Measurements from ENCODE around the gene RAB3GAP1.
"Not testable (repeated sequence)": the region's sequence is repeated elsewhere in the genome, so short reads cannot be mapped to it uniquely, and the experiment has no call there.

Gene RAB3GAP1

DNA sequence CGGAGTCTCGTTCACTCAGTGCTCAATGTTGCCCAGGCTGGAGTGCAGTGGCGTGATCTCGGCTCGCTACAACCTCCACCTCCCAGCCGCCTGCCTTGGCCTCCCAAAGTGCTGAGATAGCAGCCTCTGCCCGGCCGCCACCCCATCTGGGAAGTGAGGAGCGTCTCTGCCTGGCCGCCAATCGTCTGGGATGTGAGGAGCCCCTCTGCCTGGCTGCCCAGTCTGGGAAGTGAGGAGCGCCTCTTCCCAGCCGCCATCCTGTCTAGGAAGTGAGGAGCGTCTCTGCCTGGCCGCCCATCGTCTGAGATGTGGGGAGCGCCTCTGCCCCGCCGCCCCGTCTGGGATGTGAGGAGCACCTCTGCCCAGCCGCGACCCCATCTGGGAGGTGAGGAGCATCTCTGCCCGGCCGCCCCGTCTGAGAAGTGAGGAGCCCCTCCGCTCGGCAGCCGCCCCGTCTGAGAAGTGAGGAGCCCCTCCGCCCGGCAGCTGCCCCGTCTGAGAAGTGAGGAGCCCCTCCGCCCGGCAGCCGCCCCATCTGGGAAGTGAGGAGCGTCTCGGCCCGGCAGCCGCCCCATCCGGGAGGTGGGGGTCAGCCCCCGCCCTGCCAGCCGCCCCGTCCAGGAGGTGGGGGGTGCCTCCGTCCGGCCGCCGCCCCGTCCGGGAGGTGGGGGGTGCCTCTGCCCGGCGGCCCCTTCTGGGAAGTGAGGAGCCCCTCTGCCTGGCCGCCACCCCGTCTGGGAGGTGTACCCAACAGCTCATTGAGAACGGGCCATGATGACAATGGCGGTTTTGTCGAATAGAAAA is 53.6 kb downstream of the RAB3GAP1 start:
- not testable (repeated sequence) for DNase-seq

DNA sequence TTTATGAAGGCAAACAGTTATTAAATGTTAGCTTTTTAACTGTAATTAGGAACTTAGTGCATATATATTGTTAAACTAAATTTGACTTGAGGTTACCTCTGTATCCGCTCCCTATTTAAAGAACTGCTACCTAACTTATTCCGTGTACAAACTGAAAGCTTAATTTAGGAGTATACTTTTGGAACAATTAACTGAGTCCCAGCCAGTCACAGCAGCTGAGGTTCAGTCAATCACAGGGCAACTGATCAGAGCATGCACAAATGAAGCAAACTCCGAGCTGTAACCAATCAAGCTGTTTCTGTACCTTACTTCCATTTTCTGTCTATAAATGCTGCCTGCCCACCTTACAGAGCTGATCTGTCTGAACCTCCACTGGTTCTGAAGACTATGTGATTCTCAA is 61.2 kb downstream of the RAB3GAP1 start:
- no peak for DNase-seq

DNA sequence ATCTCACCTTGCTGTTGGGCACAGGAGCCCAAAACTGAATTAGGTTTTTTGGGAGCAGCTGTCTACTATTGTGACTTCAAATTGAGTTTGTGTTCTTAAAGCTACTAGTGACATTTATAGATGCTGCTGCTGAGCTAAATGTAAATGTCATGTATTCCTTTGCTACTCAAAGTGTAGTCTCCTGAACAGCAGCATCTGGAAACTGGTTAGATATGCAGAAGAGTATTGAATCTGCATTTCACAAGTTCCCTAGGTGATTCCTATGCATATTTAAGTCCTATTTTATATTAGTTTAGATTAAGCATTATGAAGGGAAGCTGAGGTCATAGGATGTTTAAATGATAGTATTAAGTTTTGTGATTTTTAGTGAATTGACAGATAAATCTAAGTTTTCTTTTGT is 67.5 kb downstream of the RAB3GAP1 start:
- no peak for DNase-seq

DNA sequence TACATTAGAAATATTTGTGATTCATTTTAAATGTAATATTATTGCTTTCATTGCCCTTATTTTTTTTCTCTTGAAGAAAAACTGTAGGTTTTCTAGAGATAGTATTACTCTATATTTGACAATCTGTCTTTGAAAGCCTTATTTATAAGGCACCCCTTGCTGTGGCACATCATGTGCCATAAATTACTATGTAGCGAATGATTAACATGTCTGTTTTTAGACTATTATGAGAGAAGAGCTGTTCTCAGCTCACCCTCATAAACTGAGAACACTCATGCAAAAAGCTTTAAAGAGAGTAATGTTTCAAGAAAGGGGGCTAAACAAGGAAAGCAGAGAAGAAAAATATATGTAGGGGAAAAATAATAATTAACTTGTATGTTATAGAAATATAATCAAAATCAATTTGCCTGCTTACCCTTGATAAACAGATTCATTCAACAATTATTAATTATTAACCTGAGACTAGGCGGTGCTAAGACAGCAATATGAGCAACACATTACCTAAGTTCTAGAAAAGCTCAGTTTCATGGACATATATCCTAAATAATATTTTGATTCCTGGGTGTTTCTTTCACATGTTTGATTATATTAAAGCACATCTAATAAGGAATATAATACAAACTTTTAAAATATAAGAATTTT is 69.0 kb downstream of the RAB3GAP1 start:
- DNase-seq = no peak

DNA sequence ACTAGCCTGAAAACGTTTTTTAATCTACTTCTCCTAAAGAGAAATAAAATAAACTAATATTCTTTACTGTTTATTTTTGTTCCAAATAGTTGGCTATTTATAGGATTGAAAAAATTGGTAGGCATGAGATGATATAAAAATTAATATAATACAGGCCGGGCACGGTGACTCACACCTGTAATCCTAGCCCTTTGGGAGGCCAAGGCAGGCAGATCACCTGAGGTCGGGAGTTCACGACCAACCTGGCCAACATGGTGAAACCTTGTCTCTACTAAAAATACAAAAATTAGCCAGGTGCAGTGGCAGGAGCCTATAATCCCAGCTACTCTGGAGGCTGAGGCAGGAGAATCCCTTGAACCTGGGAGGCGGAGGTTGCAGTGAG is 69.6 kb downstream of the RAB3GAP1 start:
- not testable (repeated sequence) for DNase-seq

DNA sequence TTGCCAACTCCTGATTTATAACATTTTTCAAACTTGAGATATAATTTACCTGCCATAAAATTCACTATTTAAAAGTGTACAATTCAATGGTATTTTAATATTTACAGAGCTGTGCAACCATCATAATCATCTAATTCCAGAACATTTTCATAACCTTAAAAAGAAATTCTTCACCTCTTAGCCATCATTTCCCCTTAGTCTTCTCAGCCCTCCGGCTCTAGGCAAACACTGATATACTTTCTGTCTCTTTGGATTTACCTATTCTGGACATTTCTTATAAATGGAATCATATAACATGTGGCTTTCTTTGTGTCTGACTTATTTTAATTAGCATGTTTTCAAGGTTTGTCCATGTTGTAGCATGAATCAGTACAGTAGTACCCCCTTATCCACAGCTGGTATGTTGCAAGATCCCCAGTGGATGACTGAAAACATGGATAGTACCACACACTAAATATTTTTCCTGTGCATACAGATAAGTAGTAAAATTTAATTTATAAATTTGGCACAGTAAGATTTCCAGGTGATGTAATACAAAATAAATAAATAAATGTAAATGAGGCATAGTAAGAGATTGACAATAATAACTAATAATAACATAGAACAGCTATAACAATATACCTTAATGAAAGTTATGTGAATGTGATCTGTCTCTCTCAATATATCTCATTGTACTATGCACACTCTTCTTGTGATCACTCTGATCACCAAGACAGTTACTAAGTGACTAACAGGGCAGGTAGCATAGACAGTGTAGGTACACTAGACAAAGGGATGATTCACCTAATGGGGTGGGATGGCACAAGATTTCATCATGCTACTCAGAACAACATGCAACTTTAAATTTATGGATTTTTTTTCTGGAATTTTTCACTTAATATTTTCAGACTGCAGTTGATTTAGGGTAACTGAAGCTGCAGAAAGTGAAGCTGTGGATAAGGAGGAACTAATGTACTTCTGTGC is 73.1 kb downstream of the RAB3GAP1 start:
- DNase-seq = no peak

DNA sequence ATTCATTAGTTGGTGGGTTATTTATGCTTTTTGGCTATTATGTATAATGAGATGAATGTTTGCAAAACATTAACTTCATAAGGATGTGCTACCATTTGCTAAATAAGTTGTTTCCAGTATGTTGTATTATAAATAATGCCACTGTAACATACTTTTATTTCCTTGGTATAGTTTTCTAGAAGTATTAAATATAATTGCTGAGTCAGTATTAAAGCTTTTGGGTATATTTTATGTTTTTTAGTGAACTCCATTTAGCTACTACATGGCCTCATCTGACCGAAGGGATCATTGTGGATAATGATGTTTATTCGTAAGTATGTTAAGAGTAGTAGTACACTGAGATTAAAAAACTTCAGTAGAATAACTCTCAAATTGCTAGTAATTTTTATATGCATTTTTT is 73.8 kb downstream of the RAB3GAP1 start:
- no peak for DNase-seq

DNA sequence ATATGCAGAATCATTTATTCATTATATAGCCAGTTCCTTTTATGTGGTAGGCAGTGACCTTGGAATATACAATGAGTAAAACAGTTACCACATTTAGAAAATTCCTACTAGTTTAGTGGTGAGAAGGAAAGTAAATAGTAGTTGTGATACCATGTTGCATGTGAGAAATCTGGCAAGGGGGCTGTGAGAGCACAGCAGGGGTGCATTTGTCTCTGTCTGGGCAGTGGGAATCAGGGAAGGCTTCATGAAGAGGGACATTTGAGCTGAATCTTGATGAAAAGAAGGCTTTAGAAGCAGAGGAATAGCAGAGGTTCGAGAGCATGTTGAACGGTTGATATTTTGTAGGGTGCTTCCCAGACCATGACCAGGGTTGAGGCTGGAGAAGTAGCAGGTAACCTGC is 78.7 kb downstream of the RAB3GAP1 start:
- DNase-seq = no peak

DNA sequence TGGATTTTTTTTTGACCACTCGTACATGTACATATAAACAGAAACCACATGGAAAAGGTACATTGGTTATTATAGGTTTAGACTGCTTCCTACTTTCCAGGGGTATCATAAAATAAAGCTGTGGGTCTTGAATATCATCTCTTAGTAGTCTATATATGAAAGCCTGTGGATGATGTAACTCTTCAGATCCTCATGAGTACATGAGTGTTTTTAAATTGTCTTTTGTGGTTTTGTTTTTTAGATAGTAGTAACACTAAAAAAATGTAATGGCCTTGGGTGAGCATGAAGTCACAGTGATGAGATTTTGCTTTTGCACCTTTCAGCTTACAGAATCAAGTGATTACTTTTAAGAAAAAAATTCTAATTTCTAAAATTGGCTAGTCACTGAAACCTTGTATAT is 80.2 kb downstream of the RAB3GAP1 start:
- no peak for DNase-seq

DNA sequence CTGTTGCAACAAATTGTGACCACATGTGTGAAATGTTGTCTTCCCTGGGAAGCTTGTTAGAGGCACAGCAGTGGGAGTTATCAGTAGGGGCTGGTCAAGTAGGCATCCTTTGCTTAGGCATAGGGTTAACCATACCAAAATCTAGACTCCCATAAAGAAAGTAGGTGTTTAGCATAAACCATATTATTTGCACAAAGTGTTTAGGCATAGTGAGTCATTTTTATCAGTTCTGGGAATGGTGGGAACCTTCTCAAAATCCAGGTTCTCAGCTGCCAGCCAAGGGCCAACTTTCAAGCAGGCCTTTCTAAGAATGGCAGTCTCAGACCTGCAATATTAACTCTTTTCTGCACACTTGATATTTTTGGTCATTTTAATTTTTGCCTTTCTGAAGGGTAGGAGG is 88.5 kb downstream of the RAB3GAP1 start:
- no peak for DNase-seq

DNA sequence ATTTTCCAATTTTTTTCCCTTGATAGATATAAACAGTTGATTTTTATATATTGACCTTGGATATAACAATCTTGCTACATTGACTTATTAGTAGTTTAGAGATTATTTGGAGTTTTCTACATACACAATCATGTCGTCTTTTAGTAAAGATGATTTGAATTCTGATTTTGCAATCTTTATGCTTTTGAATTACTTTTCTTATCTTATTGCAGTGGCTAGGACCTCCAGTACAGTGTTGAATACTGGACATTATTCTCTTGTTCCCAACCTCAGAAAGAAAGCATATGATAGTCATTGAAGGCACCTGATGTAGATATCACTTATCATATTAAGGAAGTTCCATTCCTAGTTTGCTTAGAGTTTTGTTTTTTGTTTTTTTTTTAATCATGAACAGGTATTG is 90.2 kb downstream of the RAB3GAP1 start:
- no peak for DNase-seq

DNA sequence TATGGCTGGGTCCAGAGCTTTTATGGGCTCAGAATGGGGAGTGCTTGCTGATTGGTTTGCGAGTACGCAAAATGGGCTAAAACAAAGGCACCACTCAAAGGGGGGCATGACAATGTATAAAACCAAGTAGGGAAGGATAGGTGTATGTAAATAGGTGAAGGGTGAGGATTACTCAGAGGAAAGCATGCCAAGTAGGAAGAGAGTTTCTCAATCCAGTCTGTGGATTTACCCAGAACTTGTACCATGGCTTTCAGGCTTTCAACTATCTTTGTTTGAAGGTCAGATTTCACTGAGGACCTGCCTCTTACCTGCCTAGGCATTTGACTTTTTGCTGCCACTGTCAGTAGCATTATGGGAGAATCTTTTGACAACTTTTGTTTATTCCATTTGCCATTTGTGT is 92.3 kb downstream of the RAB3GAP1 start:
- DNase-seq = no peak

DNA sequence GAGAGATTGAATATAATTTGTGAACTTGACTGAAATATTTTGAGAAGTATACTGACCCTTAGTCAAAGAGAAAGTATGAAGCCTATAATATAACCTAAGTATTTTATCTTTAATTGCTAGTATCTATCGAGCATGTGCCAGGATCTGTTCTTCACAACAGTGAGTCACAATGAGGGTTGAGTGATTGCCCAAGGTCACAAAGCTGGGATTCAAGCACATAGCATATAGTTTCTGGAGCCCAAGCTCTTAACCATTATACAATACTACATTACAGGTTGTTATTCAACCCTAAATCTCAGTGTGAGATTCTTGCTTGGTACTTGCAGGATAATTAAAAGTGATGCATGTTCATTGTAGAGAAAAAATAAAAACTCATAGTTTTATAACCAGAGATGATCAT is 97.2 kb downstream of the RAB3GAP1 start:
- no peak for DNase-seq

DNA sequence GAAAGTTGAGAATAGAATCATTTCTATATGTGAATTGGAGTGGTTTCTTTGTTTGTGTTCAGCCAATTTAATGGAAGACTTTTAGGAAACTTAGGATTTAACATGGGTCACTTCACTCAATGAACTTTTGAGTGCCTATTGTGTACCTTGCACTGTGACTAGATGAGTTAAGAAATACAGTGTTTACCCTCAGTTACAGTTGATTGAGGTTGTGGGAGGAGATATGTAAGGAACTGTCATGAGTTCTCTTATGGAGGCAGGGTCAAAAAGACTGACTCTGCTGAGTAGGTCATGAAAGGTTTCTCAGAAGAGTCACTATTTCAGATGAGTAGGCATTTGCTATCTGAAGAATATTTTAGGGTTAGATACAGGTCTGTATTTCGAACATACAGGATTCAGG is 98.6 kb downstream of the RAB3GAP1 start:
- DNase-seq = no peak

DNA sequence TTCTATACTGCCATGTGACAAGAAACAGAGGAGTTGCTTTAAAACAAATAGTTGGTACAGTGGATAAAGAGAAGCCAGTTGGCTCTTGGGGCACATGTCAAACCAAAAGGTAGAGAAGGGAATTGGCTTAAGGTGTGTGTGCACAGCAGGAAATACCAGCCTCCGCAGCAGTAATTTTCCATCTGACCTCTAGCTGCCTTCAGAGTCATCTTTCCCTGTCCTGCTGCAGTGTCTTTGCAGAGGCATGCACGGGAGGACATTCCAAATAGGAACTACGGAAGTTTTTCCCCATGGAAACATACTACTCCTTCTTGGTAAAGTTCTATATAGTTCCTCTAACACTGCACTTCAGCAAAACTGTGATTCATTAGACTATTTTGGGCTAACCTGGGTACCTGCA is 99.5 kb downstream of the RAB3GAP1 start:
- DNase-seq = no peak

DNA sequence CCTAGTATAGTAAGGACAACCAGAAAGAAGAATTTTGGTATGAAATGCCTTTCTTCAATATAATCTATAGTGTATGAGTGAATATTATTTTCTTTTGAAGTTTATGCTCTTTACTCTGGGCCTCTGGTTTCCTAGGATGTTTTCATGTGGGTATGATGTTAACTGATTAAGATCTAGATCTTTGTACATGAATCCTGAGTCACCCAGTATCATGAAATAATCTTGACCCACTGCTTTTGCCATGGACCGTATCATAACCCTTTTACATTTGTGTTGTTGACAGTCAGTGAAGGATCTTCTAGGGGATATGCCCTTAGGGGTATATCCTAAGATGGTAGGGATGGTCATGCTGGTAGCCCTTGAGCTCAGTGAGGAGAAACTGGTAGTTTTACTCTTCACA is 100.3 kb downstream of the RAB3GAP1 start:
- no peak for DNase-seq

DNA sequence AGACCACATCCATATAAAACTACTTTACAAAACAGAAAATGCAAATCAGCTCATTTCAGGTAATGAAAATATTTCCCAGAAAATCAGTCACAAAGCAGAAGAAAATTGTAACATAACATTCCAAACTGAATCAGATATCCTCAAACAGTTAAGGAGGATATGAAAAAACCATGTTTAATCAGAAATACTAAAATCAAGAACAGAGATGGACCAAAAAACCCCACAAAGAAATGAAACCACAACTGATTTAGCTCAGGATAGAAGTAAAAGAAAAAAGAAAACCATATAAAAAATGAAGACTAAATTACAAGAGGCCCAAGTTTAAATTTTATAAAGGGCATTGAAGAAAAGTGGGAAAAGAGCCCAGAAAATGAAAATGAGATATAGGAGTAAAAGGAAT is 102.9 kb downstream of the RAB3GAP1 start:
- DNase-seq = no peak

DNA sequence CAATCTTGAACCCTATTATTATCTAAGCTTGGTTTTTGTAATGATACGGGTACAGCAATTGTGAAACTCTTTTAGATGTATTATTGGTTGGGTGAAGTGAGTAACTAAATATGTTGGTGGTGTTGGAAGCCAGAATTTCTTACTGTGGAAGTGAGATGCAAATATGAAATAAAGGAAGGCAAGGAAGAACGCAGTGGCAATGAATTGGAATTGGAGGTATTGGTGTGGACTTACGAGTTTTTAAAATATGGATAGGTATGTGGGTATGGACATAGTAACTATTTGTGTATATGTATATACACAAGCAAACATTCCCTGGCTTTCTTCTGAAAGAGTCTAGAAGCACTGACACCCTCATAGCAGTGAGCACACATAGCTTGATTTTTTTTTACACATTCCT is 105.8 kb downstream of the RAB3GAP1 start:
- DNase-seq = no peak

DNA sequence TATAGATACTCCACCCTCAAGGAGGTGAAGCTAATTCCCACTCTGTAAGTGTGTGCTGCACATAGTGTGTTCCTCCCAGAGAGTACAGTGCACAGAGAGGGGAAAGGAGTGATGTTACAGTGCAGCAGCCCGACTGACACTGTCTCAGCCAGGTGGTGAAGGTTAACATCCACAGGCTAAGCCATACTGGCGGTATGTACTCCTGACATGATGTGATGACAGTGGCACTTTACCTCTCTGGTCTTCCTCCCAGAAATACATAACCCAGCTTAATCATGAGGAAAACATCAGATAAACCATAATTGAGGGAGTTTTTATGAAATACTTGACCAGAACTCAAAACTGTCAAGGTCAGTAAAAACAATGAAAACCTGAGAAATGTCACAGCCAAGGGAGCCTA is 107.1 kb downstream of the RAB3GAP1 start:
- no peak for DNase-seq

DNA sequence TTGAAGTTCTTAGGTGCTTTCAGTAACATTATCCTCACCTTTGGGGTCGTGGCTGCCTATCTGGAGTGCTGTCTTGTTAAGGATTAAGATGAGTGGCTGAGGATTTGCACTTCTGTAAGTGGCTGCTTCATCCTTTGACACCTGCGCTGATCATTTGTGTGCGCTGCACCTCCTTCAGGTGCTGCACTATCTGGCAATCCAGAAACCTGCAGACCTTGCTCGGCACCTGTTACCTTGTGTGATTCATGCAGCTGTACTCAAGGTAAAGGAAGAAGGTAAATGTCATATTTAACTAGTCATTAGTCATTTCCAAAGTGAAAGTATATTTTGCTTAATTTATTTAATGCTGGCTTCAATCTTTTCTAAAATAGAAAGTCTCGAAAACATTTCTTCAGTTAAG is 110.3 kb downstream of the RAB3GAP1 start:
- no peak for DNase-seq

DNA sequence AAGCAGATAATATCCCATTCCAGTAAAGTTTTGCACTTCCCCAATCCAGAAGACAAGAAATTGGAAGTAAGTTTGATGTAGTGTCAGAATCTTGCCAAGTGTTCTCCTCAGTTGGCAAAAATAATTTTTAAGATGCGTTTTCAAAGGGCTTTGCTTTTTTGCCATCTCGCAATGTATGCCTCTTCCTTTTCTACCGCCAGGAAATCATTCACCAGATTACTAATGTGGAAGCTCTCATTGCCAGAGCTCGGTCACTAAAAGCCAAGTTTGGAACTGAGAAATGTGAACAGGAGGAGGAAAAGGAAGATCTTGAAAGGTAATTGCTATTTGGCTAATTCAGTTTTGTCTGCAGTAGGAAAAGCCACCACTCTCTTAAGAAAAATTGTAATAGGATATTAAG is 110.7 kb downstream of the RAB3GAP1 start:
- no peak for DNase-seq

DNA sequence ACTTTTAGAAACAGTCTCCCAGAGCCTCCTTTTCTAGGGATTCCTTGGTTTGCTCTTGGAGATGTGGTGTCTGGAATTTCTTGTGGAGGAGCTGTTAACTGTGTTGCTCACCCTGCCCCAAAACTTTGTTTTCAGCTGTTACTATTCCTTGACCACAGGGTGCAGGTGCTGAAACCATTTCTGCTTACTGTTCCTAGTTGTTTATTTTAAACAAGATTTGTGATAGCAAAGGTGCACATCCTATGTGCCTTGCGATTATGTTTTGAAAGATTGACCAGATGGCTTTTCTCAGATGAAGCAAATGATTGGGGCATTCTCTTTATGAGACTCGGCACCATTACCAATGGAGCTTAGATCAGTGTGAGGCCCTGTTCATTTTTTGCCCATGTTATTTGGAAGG is 111.2 kb downstream of the RAB3GAP1 start:
- no peak for DNase-seq

DNA sequence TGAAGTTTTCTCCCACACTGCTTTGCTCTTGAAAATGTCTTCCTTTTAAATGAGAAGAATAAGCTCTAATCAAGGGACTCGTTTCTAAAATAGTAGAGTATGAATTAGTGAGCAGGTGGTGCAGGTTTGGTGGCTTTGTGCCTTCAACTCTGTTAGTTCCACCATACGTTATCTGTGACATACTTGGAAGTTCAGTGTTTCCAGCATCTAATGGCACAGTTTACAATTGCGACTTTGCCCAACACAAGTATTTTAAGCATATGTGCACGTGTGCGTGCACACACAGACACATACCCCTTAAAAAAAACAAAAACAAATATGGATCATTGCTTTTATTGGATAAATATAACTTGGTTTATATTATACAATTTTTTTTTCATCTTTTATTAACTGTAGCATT is 111.8 kb downstream of the RAB3GAP1 start:
- no peak for DNase-seq

DNA sequence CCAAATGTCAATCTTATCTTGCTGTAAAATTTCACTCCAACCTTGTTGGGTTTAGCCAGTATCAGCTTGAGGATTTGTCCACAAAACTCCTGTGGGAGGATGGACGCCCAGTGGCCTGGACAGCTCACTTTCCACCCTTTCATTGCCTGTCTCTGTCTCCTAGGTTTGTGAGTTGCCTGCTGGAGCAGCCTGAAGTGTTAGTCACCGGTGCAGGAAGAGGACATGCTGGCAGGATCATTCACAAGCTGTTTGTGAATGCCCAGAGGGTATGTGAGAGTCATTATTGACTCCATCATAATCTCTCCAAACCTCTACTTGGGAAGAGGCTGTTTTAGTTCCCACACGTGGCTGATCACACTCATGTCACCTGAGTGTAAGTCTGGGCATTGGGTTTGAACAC is 112.3 kb downstream of the RAB3GAP1 start:
- DNase-seq = no peak
